ENCODE measurements around the gene TSC2.
"Not testable (repeated sequence)": the region's sequence is repeated elsewhere in the genome, so short reads cannot be mapped to it uniquely, and the experiment has no call there.

The TSC2 gene

DNA sequence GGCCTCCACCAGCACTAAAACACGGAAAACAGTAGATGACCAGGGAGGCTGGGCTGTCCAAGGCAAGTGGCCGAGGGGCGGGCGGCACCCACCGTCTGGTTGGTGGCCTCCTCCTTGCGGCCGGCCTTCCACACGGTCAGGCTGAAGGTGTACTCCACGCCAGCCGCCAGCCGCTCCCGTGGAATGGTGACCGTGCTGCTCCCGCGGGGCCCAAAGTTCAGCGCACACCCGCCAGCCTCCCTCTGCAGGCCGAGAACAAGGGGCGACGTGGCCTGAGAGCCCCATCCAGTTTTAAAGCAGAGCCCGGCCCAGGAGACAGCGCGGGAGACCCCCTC is 60.0 kb downstream of the TSC2 start:
- H3K36me3 ChIP-seq; H3K4me3 ChIP-seq (ENCODE audit: low read depth, low read length); H3K9me3 ChIP-seq; H3K4me1 ChIP-seq; H3K27me3 ChIP-seq; DNase-seq: not testable (repeated sequence)

- H3K4me3 ChIP-seq (ENCODE audit: low read depth, low read length); DNase-seq; H3K4me1 ChIP-seq; H3K36me3 ChIP-seq; H3K27me3 ChIP-seq; H3K9me3 ChIP-seq: not testable (repeated sequence)
These were observed 60.9 kb downstream of the TSC2 start for GRCh38 chr16:2108446-2109270.

DNA sequence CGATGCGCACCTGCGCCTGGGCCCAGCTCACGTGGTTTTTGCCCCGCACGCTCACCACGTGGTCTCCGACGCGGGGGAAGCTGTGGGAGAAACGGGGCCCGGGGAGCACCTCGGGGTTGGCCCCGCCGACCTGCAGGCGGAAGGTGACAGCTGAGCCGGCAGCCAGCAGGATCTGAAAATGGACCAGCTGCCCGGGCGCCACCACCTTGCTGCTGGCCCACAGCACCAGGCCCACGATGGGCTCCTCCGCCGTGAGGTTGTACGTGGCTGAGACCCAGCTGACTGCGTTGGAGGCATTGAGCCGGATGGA is 61.4 kb downstream of the TSC2 start:
- not testable (repeated sequence) for DNase-seq; H3K9me3 ChIP-seq; H3K36me3 ChIP-seq; H3K4me3 ChIP-seq (ENCODE audit: low read depth, low read length); H3K27me3 ChIP-seq; H3K4me1 ChIP-seq

DNA sequence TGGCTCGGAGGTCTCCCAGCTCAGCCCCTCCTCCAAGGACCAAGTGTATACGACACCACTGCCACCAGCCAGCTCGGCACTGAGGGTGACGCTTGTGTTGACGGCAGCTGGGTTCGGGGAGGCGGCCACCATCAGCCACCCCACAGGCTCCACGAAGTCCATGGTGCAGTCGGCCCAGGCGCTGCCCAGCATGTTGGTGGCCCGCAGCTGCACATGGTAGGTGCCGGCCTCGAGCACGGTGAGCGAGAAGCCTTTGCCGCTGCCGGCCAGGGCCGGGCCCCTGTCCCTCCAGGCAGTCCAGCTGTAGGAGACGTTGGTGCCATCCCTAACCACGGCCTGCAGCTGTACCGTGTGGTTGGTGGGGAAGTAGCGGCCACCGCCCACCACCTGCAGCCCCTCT is 62.1 kb downstream of the TSC2 start:
- H3K27me3 ChIP-seq; H3K4me1 ChIP-seq; H3K4me3 ChIP-seq (ENCODE audit: low read depth, low read length); H3K36me3 ChIP-seq; DNase-seq; H3K9me3 ChIP-seq: not testable (repeated sequence)

- not testable (repeated sequence) for H3K4me1 ChIP-seq; H3K4me3 ChIP-seq (ENCODE audit: low read depth, low read length); H3K36me3 ChIP-seq; H3K27me3 ChIP-seq; H3K9me3 ChIP-seq; DNase-seq
These were observed 62.7 kb downstream of the TSC2 start for GRCh38 chr16:2110332-2111008.

DNA sequence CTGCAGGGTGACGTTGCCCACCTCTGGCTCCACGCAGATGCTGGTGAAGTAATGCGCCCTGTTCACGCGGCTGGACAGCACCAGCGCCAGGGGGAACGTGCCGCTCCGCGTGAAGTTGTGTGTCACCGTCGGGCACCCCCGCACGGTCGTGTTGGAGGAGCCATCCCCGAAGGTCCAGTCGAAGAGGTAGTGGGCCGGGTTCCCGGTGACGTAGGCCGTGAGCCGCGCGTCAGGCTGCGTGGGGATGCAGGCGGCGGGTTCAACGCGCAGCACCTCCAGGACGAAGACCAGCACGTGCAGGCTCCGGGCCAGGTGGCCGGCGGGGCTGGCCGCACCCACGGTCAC is 63.2 kb downstream of the TSC2 start:
- H3K4me3 ChIP-seq (ENCODE audit: low read depth, low read length); H3K36me3 ChIP-seq; H3K4me1 ChIP-seq; H3K9me3 ChIP-seq; H3K27me3 ChIP-seq; DNase-seq: not testable (repeated sequence)

DNA sequence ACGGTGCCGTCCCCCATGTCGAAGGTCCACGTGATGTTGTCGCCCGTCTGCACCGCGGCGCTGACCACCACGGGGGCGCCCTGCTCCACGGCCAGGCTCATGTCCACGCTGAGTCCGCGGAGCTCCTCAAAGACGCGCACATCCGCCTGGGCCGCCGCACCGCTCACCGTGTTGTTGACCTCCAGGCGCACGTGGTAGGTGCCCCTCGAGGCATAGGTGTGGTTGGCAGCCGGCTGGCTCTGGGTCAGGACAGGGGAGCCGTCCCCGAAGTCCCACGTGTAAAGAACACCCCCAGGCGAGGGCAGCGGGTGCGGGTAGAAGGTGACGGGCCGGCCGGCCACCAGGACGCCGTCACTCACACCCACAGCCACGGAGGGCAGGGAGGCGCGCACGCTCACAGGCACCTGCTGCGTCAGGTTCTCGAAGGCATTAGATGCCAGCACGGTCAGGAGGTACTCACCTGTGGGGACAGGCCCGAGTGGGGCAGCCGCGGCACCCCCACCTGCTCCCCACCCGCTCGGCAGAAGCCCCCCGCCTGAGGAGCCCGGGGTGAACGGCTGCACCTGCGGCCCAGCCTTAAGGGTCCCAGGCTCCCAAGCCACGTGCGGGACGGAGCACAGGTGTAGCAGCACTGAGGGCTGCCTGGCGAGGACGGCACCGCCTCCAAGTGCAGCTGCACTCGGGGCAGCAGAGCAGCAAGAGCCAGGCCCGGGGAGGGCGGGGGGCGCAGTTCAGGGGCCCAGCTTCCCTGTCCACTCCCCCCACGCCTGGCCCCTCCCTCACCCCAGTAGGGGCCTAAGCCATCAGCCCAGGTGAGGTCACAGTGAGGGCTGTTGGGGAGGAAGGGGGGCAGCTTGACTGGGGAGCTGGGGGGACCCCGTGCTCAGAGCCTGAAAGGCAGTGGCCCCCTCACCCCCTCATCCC is 63.9 kb downstream of the TSC2 start:
- not testable (repeated sequence) for H3K4me3 ChIP-seq (ENCODE audit: low read depth, low read length); H3K9me3 ChIP-seq; DNase-seq; H3K4me1 ChIP-seq; H3K27me3 ChIP-seq; H3K36me3 ChIP-seq

GRCh38 chr16:2112539-2113106 is 64.8 kb downstream of the TSC2 start:
- H3K4me1 ChIP-seq; DNase-seq; H3K27me3 ChIP-seq; H3K4me3 ChIP-seq (ENCODE audit: low read depth, low read length); H3K9me3 ChIP-seq; H3K36me3 ChIP-seq: not testable (repeated sequence)

DNA sequence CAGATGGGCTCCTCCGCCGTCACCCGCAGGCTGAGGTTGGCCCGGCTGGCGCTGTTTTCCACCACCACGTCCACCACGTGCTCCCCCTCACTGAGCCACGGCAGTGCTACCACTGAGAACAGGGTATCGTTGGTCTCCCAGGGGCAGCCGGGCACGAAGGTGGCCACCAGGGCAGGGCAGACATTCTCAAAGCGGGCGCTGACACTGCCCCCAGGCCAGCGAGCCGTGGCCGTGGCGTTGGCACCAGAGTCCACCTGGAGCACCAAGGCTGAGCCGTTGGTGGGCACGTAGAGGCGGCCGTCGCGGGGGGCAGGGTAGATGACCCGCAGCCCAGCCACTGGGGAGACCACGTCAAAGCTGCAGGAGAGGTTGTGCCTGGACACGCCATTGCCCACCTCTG is 66.4 kb downstream of the TSC2 start:
- H3K4me3 ChIP-seq (ENCODE audit: low read depth, low read length); H3K9me3 ChIP-seq; H3K4me1 ChIP-seq; H3K27me3 ChIP-seq; DNase-seq; H3K36me3 ChIP-seq: not testable (repeated sequence)

DNA sequence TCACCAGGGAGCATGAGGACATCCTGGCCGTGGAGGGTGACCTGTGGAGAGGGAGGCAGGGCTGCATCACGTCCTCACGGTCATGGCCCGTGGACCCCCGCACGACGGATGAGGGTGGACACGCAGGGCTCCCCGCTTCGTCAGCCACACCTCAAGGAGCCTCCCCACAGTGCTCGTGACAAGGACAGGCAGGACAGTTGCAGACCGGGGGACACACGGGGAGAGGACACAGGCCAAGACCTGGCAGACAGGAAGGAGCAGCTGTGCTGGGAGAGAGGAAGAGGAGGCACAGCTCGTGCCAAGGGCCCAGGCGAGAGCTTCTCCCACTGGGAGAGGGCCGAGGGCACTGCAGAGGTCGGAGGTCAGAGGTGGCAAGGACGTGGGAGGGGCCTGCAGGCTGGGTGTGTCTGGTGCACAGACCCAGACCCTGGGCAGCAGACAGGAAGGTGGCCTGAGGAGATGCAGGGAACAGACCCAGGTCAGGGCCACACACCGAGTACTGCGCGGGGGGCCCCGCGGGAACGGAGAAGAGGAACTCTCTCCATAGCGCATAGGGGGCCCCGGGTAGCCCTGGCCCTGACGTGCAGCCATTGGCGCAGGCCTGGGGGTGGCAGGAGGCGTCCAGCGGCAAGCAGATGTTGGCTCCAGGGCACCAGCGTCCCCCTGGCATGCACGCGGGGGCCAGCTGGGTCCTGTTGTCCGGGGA is 67.3 kb downstream of the TSC2 start:
- H3K27me3 ChIP-seq; H3K4me1 ChIP-seq; DNase-seq; H3K9me3 ChIP-seq; H3K36me3 ChIP-seq; H3K4me3 ChIP-seq (ENCODE audit: low read depth, low read length): not testable (repeated sequence)

DNA sequence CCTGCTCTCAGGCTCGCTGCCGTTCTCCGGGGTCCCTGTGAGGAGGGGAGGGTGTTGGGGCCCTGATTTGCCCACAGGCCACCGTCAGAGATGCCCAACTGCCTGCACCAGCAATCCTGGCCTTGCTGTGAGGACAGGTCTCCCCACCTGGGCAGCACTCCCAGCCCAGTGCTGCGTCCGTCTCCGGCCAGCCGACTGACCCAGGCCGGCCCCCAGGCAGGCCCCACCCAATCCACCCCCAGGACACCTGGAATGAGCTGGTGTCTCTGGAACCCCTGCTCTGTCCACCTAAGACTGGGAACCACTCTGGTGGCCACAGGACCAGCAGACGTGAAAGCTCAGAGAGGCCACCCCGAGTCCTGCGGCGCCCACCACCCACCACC is 67.8 kb downstream of the TSC2 start:
- H3K4me3 ChIP-seq (ENCODE audit: low read depth, low read length): no peak overlapping the region
- H3K36me3 ChIP-seq: no peaks in the 10 kb centered on the region
- H3K27me3 ChIP-seq: no peaks in the 10 kb centered on the region
- H3K9me3 ChIP-seq: no peaks in the 10 kb centered on the region
- TF ChIP-seq CTCF (IDR thresholded peaks at IDR 0.05; ENCODE audit: low read depth, low read length): no peak
- H3K4me1 ChIP-seq: no peaks in the 10 kb centered on the region
- no peak for DNase-seq

DNA sequence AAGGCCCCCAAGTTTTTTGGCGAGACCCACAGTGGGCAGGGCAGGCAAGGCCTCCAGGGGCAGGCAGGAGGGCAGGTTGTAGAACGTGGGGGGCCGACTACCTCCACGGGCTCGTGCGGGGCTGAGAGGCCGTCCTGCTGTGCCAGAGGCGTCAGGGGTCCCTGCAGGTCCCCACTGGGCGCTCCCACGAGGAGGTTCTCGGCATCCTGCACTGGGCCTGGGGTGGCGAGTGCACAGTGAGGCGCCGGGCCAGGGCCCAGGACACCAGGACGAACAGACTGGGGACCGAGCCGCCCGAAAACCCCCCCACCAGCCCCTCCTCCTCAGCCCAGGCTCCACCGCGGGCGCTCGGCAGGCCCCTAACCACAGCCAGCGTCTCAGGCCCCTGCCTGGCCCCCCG is 68.6 kb downstream of the TSC2 start:
- not testable (repeated sequence) for DNase-seq; H3K4me1 ChIP-seq; H3K27me3 ChIP-seq; H3K9me3 ChIP-seq; H3K36me3 ChIP-seq; H3K4me3 ChIP-seq (ENCODE audit: low read depth, low read length)

- not testable (repeated sequence) for H3K36me3 ChIP-seq; DNase-seq; H3K27me3 ChIP-seq; H3K4me3 ChIP-seq (ENCODE audit: low read depth, low read length); H3K4me1 ChIP-seq; H3K9me3 ChIP-seq
These were observed 69.6 kb downstream of the TSC2 start for GRCh38 chr16:2117341-2117740.

Measured in BE2C (cell line).